ENCODE data around the gene OSR1.

The OSR1 gene

DNA sequence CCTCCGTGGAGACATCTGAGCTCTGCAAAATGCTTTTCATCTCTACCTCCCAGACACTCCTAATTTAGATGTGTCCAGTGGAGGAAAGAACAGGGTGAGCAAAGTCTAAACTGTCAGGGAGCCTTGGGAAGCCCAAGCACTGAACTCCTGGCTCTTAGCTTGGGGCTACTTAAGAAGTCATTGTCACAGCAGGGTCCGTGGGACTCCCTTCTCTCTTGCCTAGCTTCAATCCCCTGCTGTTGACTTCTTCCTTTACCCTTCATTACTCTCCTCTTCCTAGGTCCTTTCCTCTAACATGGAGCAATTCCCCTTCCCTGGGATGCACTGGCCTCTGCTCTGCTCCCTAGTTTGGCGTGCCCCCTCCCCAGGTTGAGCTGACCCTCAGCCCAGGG lies 3.4 kb downstream of the OSR1 start:
- DNase-seq (ENCODE audit: low read depth): no peak
- H3K4me3 ChIP-seq (ENCODE audit: low read length): no peak overlapping the region
- TF ChIP-seq, protein P1, sequence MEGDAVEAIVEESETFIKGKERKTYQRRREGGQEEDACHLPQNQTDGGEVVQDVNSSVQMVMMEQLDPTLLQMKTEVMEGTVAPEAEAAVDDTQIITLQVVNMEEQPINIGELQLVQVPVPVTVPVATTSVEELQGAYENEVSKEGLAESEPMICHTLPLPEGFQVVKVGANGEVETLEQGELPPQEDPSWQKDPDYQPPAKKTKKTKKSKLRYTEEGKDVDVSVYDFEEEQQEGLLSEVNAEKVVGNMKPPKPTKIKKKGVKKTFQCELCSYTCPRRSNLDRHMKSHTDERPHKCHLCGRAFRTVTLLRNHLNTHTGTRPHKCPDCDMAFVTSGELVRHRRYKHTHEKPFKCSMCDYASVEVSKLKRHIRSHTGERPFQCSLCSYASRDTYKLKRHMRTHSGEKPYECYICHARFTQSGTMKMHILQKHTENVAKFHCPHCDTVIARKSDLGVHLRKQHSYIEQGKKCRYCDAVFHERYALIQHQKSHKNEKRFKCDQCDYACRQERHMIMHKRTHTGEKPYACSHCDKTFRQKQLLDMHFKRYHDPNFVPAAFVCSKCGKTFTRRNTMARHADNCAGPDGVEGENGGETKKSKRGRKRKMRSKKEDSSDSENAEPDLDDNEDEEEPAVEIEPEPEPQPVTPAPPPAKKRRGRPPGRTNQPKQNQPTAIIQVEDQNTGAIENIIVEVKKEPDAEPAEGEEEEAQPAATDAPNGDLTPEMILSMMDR (IDR thresholded peaks at IDR 0.05; ENCODE audit: insufficient read depth, low read depth, low read length, missing control alignments): no peak

DNA sequence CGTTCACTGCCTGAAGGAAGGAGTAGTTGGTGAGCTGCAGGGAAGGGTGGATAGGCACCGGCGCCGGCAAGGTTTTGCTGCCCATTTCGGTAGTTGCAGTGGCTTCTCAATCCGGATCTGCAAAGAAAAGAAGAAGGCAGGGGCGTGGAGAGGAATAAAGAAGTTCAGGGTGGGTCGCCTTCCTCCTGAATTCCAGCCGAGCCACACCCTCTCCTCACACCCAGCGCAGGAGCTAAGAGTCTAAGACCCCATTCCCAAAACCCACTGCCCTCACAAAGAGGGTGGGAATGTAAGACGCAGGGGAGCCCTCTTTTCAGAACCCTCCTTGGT lies 4.7 kb downstream of the OSR1 start:
- H3K4me3 ChIP-seq (ENCODE audit: low read length): no peak overlapping the region
- TF ChIP-seq, protein P1 (IDR thresholded peaks at IDR 0.05; ENCODE audit: insufficient read depth, low read depth, low read length, missing control alignments): no peak

DNA sequence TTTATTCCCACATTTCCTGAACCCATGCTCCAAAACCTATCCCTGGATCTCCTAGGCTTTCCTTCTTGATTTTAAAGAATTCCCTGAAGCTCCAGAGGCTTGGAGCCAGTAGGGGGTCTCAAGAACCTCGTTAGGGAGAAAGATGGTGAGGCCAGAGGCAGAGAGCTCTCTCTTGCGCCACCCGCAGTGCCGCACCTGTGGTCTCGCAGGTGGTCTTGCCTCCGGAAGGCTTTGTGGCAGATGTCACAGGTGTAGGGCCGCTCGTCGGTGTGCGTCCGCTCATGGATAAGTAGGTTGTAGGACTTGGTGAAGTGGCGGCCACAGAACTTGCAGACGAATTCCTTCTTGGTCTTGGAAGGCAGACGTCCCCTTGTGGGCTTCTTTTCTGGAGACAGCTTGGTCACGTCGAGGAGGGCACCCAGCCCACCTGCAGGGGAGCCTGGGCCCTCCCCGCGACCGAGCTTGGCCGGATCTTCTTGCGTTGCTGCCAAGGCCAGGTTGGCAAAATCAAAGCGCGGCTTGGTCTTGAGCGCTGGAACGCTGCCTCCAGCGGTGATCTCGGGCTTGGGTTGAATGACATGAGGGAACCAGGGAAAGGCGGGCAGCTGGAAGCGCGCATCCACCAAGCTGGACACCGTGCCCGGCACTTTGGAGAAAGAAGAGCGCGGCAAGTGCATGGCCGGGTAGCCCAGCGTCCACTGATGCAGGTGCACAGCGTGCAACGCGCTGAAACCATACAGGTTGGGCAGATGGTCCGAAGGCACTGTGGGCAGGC lies 5.3 kb downstream of the OSR1 start:
- TF ChIP-seq, protein P1 (IDR thresholded peaks at IDR 0.05; ENCODE audit: insufficient read depth, low read depth, low read length, missing control alignments): no peak
- DNase-seq (ENCODE audit: low read depth): no peak
- no peak overlapping the region for H3K4me3 ChIP-seq (ENCODE audit: low read length)

More for the DNA sequence above, 4.7 kb downstream of the OSR1 start:
- no peak for DNase-seq (ENCODE audit: low read depth)

DNA sequence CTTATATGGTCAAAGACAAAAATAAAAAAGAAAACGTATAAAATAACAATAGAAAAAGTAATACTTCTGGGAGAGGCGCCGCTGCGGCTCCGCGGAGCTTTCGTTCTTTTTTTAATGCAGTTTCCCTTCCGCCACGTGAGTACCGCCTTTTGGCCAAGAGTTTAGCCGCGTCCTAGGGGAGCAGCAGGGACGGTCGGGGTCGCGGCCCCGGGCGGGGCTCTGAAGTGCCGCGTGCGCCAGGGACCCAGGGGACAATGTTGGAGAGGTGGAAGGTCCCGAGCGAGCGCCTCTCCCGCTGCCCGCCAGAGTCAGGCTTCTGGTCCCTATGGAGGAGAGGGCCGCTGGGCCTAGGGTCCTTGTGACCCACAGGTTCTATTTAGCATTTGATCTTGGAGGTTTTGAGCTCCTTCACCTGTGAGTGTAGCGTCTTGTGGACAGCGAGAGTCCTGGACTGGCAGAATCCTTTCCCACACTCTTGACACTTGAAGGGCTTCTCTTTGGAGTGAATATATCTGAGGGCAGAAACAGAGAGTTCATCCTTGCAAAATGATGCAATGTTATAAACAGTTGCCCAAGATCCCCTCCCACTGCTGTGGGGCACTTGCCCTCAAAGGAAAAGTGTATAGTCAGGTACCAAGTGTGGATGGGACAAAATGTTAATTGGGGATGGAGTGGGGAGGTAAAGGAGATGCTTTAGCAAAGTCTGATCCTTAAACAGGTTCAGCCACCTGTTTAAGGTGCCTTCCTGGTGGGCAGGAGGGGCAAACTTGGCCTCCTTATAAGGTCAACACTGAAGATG lies 6.3 kb downstream of the OSR1 start:
- H3K4me3 ChIP-seq (ENCODE audit: low read length): no peak overlapping the region
- TF ChIP-seq, protein P1 (IDR thresholded peaks at IDR 0.05; ENCODE audit: insufficient read depth, low read depth, low read length, missing control alignments): no peak
- no peak for DNase-seq (ENCODE audit: low read depth)

DNA sequence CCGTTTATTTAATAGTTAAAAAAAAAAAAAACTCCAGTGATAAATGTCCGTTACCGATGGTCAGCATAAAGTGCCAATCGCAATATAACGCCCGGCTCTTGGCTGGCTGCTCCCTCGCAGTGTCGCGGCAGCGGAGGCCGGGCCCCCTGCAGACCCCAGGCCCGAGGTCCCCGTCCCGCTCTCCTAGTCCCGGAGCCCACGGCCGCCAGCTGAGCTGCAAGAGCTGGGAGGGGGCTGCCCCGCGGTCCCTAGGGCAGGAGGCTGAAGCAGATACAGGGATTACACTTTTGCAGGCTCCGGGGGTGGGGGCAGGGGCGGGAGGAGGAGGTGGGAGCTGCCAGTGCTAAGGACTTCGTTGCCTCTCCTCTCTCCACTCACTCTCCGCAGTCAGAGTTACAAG lies 6.9 kb downstream of the OSR1 start:
- no peak for DNase-seq (ENCODE audit: low read depth)
- no peak overlapping the region for H3K4me3 ChIP-seq (ENCODE audit: low read length)
- TF ChIP-seq, protein P1 (IDR thresholded peaks at IDR 0.05; ENCODE audit: insufficient read depth, low read depth, low read length, missing control alignments): no peak

DNA sequence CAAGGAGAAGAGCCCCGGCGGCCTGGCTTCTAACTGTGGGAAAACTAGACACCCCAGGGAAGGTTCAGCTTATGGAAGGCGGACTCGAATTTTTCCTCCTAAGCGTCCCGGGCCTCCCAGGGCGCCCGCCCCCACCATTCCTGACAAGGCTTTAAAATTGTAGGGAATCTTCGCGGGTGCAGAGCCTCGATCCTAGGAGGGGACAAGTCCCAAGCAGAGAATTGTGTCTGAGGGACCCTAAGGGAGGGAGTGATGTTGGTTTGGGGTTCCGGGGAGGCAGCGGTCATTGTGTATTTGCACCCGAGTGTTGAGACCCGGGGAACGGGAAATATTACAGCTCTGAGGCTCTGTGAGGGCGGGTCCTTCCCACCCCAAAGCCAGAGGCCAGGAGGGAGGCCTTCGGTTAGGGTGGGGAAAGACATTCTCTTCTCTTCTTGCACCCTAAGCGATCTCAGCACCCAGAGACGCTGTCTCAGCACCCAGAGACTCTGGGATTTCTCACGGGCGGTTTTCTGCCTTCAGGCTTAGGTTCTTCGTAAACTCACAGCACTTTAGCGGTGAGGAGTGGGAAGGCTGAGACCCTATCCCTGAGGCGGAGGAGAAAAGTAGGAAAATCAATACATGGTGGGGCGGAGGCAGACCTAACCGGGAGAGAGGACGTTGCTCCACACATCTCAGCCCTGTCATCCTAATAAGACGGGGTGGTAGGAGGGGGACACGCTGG lies 7.6 kb downstream of the OSR1 start:
- DNase-seq (ENCODE audit: low read depth): no peak
- H3K4me3 ChIP-seq (ENCODE audit: low read length): no peak overlapping the region
- TF ChIP-seq, protein P1 (IDR thresholded peaks at IDR 0.05; ENCODE audit: insufficient read depth, low read depth, low read length, missing control alignments): no peak
